GM20000 (cell line): ENCODE results near the gene FAM181A.

ENCODE experiments used
- DNase-seq: peaks from one replicate; pipeline ENCODE4 v3.0.0; 2012; ENCODE audit warnings: low spot score
- TF ChIP-seq, protein P1 (sequence below): IDR thresholded peaks from 2 replicates; pipeline ENCODE4 v1.5.1; 2012; ENCODE audit warnings: mild to moderate bottlenecking, control low read depth; ENCODE audit errors: extremely low read depth, missing control alignments

Gene FAM181A

DNA sequence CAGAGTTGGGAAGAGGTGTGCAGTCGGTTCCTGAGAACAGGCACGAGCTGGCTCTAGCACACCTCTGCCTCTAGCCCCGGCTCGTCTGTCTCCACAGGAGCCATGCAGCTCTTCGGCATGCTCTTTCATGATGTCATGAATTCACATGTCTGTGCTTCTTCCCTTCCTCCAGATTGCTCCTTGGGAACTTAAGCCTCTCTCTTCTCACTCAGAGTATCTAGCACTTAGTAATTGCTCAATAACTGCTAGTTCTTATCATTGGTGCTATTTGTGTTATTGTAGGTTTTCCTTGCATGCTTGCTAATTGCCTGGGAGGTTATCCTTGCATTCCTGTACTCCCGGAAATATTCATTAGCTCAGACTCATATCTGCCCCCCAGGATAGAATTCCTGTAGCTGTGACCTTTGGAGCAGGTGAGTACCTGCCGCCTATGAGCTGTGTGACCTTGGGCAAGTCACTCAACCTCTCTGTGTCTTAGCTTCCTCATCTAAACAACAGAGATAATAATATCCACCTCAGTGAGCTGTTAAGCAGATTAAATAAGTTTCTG, 19.5 kb downstream of the FAM181A start:
- TF ChIP-seq, protein P1, sequence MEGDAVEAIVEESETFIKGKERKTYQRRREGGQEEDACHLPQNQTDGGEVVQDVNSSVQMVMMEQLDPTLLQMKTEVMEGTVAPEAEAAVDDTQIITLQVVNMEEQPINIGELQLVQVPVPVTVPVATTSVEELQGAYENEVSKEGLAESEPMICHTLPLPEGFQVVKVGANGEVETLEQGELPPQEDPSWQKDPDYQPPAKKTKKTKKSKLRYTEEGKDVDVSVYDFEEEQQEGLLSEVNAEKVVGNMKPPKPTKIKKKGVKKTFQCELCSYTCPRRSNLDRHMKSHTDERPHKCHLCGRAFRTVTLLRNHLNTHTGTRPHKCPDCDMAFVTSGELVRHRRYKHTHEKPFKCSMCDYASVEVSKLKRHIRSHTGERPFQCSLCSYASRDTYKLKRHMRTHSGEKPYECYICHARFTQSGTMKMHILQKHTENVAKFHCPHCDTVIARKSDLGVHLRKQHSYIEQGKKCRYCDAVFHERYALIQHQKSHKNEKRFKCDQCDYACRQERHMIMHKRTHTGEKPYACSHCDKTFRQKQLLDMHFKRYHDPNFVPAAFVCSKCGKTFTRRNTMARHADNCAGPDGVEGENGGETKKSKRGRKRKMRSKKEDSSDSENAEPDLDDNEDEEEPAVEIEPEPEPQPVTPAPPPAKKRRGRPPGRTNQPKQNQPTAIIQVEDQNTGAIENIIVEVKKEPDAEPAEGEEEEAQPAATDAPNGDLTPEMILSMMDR: no peak
- DNase-seq: no peak

DNA sequence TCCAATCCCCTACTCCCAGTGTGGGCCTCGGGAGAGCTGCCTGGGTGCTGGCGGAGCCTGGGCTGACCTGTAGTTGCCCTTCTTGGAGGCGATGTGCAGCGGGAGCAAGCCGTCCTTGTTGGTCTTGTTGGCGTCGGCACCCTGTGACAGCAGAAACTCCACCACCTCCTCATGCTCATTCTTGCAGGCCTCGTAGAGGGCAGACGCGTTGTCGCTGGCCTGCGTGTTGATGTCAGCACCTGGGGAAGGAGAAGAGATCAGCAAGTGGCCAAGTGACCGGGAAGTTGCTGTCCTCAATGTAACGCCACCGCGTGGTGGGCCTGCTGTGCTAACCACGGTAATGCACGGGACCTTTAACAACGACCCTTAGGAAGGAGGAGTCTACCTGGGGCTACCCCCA, 20.1 kb downstream of the FAM181A start:
- DNase-seq: no peak
- TF ChIP-seq, protein P1: no peak

DNA sequence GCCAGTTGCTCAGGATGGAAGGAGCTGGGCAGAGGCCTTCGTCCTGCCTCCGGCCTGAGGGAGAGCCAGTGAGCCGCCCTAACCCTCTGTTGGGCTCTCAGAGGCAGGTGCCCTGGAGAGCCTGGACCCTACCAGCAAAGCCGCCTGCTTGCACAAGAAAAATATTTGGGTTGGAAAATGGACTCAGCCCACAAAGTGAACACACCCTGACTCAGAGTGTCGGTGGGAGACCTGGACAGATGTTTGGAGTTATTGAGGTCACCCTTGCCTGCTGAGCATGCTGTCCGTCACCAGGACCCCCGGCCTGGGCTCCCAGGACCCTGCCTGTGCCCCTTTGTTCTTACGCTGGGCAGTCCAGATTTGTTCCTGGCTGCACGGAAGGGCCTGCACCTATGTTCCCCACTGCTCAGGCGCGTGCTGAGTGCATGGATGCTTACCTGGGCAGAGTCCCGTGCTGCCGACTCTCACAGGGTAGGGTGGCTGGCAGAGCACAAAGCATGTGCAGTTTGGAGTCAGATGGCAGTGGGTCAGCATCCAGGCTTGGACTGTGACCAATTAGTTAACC, 22.4 kb downstream of the FAM181A start:
- TF ChIP-seq, protein P1: no peak

DNA sequence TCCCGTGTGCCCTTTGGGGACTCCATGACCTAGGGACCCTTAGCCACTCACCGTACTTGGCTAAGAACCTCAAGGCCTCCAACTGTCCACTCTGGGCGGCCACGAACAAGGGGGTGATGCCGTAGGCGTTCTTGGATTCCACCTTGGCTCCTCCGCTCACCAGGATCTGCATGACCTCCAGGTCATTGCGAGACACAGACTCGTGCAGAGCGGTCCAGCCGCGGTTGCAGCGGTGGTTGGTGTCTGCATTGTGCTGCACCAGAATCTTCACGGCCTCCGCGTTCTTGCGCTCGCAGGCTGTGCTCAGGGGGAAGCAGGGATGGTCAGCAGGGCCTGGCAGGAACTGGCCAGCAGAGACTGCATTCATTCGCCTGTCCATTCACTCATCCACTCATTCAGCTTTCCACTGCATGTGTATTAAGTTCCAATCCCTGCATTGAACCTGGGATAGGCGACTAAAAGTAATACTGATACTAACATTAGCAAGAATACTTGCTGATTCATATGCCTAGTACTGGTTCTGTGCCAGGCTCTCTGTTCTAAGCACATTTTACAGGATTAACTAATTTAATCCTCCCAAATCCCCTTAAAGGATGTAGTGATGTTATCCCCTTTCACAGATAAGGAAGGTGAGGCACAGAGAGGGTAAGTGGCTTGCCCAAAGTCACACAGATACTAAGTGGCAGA, 23.9 kb downstream of the FAM181A start:
- no peak for DNase-seq
- TF ChIP-seq, protein P1: no peak

More for the DNA sequence above, 22.4 kb downstream of the FAM181A start:
- no peak for DNase-seq

DNA sequence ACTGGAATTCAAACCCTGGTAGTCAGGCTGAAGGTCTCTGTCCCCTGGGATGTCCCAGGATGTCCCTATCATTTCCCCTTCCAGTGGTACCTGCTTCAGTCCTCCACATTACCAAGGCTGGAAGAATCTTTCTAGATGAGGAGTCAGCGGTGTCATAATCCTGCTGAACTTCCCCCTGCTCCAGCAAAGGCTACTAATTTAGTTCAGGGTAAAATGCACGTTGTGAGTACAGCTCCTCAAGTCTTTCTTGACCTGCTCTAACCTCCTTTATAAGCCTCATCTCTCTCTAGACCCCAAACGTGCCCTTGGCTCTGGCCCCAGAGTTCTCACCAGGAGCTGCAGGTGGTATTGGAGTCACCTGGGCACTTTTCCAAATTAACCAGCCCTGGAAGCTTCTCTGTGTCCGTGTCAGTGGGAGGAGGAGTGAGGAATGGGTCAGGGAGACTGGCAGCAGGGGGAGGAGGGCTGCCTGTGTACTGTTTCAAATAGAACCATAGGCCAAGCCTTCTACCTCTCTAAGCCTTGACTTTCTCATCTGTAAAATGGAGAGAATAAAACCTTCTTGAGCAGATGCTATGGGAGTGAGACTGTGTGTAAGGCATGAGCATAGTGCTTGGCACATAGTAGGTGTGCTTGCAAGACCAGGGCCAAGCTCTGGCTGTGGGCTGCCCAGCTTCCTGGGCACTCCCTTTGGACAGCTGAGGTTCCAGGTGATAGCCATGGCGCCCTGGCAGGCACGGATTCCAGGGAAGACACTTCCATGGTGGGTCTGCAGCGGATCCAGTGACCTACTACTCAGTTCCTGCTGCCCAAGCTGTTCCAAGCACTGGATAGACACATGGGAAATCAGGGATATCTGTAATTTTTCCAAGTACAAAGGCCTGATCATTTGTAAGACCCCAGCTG, 24.7 kb downstream of the FAM181A start:
- DNase-seq: no peak
- TF ChIP-seq, protein P1: no peak

DNA sequence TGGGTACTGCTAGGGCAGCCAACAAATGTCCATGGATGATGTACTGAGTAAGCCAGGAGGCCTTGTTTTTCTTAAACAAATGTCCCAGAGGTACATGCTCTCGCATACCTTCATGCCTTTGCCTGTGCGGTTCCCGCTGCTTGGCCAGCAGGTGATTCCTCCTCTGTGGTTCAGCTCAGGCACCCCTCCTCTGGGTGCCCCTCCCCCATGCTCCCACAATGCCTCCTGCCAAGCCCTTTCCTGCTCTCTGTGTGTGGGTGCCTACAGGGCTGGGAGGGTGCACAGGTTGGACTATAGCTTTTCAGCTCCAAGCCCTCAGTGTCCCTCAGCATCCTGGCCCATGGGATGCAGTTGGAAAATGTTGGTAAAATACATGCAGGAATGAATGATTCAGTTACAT, 25.7 kb downstream of the FAM181A start:
- TF ChIP-seq, protein P1: no peak

More for the DNA sequence above, 25.7 kb downstream of the FAM181A start:
- DNase-seq: no peak
